ENCODE measurements around the gene SERPINA1. TPM values are rescaled to one million over a fixed set of nuclear protein-coding genes. Genes with fewer than 3 reads are reported as not detected.

Gene SERPINA1
- total RNA-seq, 2 donors from 2014 or later, result 15.2 to 22.4 TPM

- no peaks in the 10 kb centered on the region for H3K4me1 ChIP-seq (ENCODE audit: control insufficient read depth in 1 of 2, low read depth in 2 of 2)
- no peak overlapping the region for H3K4me3 ChIP-seq
- no peaks in the 10 kb centered on the region for H3K27me3 ChIP-seq (replicated peaks; ENCODE audit: insufficient read depth)
- H3K36me3 ChIP-seq, result no peaks in the 10 kb centered on the region
- H3K9me3 ChIP-seq, result no peaks in the 10 kb centered on the region
- DNase-seq (ENCODE audit: low spot score) (no peak), ATAC-seq (ENCODE audit: insufficient number of reproducible peaks, low FRiP score, low read depth) (no peak)
- no peak for TF ChIP-seq CTCF (IDR thresholded peaks at IDR 0.05)
- no peak overlapping the region for H3K27ac ChIP-seq
These were observed 6.3 kb upstream of the SERPINA1 start for GRCh38 chr14:94394581-94395207.

DNA sequence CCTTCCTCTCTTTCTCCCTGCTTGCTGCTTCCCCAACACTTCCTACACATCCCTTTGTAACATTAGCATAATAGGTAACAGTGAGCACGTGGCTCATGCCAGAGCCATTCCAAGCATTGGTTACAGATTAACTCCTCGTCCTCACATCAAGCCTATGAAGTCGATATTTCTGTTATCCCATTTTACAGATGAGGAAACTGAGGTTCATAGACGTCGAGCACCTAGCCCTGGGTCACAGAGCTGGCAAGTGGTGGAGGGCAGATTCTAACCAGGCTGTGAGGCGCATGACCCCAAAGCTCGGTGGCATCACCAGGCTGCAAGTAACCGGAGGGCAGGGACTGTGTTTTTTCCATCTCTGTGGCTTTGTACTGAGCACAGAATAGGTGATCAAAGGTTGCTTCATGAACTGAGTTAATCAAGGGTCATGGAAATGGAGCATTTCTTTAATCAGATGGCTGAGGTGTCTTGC lies 5.7 kb upstream of the SERPINA1 start:
- H3K4me3 ChIP-seq, result no peak overlapping the region
- no peak overlapping the region for H3K27ac ChIP-seq
- no peaks in the 10 kb centered on the region for H3K36me3 ChIP-seq
- no peaks in the 10 kb centered on the region for H3K4me1 ChIP-seq (ENCODE audit: control insufficient read depth in 1 of 2, low read depth in 2 of 2)
- no peak for DNase-seq (ENCODE audit: low spot score)
- no peak for TF ChIP-seq CTCF (IDR thresholded peaks at IDR 0.05)
- no peaks in the 10 kb centered on the region for H3K27me3 ChIP-seq (replicated peaks; ENCODE audit: insufficient read depth)
- H3K9me3 ChIP-seq, result no peaks in the 10 kb centered on the region
- no peak for ATAC-seq (ENCODE audit: insufficient number of reproducible peaks, low FRiP score, low read depth)

DNA sequence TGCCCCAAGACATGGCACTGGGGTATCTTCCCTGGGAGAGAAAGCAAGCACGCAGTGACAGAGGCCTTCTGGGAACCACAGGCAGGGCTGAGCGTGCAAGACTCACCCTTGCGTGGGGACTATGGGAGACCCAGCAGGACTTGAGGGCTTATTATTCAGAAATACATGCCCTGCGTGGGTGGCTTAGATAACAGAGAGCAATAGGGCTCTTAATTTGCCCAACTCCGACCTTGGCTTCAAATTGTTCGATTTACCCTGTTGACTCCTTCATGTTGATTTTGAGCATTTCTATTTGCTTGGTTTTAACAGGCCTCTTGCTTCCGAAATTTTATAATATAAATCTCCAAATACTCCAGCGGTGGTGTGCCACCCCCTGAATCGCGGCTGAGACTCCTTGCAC lies 5.1 kb upstream of the SERPINA1 start:
- H3K27ac ChIP-seq, result no peak overlapping the region
- no peak for DNase-seq (ENCODE audit: low spot score)
- H3K4me3 ChIP-seq, result no peak overlapping the region
- no peaks in the 10 kb centered on the region for H3K27me3 ChIP-seq (replicated peaks; ENCODE audit: insufficient read depth)
- no peaks in the 10 kb centered on the region for H3K4me1 ChIP-seq (ENCODE audit: control insufficient read depth in 1 of 2, low read depth in 2 of 2)
- H3K36me3 ChIP-seq, result no peaks in the 10 kb centered on the region
- no peak for TF ChIP-seq CTCF (IDR thresholded peaks at IDR 0.05)
- no peaks in the 10 kb centered on the region for H3K9me3 ChIP-seq
- no peak for ATAC-seq (ENCODE audit: insufficient number of reproducible peaks, low FRiP score, low read depth)

DNA sequence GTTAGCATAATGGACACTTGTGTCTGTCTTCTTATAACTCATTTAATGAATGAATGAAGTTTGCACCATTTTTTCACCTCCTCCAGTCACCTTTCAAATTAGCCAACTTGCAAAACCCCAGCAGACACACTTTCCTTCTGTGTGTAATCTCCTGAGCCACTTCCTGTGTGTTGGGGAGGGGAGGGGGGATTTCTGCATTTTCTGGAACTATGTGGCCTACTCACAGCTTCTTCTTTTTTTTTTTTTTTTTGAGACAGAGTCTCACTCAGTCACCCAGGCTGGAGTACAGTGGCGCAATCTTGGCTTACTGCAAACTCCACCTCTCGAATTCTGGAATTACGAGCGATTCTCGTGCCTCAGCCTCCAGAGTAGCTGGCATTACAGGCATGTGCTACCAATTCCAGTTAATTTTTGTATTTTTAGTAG lies 4.1 kb upstream of the SERPINA1 start:
- TF ChIP-seq CTCF (IDR thresholded peaks at IDR 0.05), result no peak
- DNase-seq (ENCODE audit: low spot score) (no peak), ATAC-seq (ENCODE audit: insufficient number of reproducible peaks, low FRiP score, low read depth) (no peak)
- Histone ChIP-seq H3K27ac (no peak overlapping the region), H3K36me3 (no peaks in the 10 kb centered on the region), H3K9me3 (no peaks in the 10 kb centered on the region), H3K4me3 (no peak overlapping the region), H3K27me3 (replicated peaks; ENCODE audit: insufficient read depth) (no peaks in the 10 kb centered on the region), H3K4me1 (ENCODE audit: control insufficient read depth in 1 of 2, low read depth in 2 of 2) (no peaks in the 10 kb centered on the region)

DNA sequence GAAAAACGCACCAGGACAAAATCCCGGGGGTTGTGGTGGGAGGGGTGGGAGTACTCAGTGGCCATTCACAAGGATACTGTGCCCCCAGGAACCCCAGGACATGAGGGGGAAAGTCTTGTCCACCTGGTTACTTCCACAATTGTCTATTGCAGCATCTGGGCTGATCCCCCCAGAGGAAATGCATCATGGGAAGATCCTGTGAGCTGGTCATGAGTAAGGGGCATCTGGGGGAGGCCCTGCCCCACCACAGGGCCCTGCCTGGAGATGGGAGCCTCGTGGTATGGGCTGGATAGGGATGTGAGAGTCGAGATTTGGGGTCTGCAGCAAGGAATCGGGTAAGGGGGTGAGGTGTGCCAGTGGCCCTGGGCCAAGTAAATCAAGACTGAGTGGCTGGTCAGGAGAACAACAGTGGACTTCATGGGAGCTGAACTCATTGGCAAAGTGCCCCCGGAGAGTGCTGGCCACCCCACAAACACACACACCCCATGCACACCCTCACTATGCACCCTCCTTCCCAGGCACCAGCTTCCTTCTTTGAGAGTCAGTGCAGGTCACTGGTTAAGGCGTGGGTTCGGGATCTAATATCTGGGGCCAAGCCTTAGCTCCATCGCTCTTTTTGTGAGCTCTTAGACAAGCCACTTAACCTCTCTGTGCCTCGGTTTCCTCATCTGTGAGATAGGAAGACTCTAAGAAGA lies 3.0 kb upstream of the SERPINA1 start:
- DNase-seq (ENCODE audit: low spot score) (no peak), ATAC-seq (ENCODE audit: insufficient number of reproducible peaks, low FRiP score, low read depth) (no peak)
- Histone ChIP-seq H3K27me3 (replicated peaks; ENCODE audit: insufficient read depth) (no peaks in the 10 kb centered on the region), H3K27ac (no peak overlapping the region), H3K9me3 (no peaks in the 10 kb centered on the region), H3K4me3 (no peak overlapping the region), H3K36me3 (no peaks in the 10 kb centered on the region), H3K4me1 (ENCODE audit: control insufficient read depth in 1 of 2, low read depth in 2 of 2) (no peaks in the 10 kb centered on the region)
- no peak for TF ChIP-seq CTCF (IDR thresholded peaks at IDR 0.05)
